ENCODE measurements around the gene AMOTL2.

AMOTL2 gene

GRCh38 chr3:134374105-134374790 is at the start of gene AMOTL2:
Gene AMOTL2 (minus strand): TSS chr3:134374447. CDS start chr3:134371433, 3,014 bp downstream.
- DNase-seq (ENCODE audit: low read depth, low spot score), result peak; percentile 96
- peak within 1 kb of the TSS; percentile 98 for H3K4me3 ChIP-seq (ENCODE audit: insufficient read length, low read depth)
- no peaks in the 10 kb centered on the region for H3K9me3 ChIP-seq (ENCODE audit: insufficient read depth, low read length)
- peak within 1 kb of the TSS; percentile 99 for H3K9ac ChIP-seq (ENCODE audit: insufficient read length, low read depth)
- TF ChIP-seq SUZ12 (IDR thresholded peaks at IDR 0.05; ENCODE audit: extremely low read depth, insufficient read depth, insufficient read length) (no peak), YY1 (IDR thresholded peaks at IDR 0.05; ENCODE audit: insufficient read depth, insufficient read length) (no peak), ZNF274 (IDR thresholded peaks at IDR 0.05; ENCODE audit: low read depth, low read length) (no peak)
- peaks cover 20% of the 10 kb centered on the region for H3K27me3 ChIP-seq (ENCODE audit: insufficient read depth, insufficient read length)
- H3K36me3 ChIP-seq (ENCODE audit: insufficient read depth, insufficient read length, low read length), result peaks cover 44% of the 10 kb centered on the region
- H3K4me1 ChIP-seq (ENCODE audit: insufficient read depth, insufficient read length), result peaks cover 41% of the 10 kb centered on the region

- no peak for DNase-seq (ENCODE audit: low read depth, low spot score)
- Histone ChIP-seq H3K36me3 (ENCODE audit: insufficient read depth, insufficient read length, low read length) (no peaks in the 10 kb centered on the region), H3K9ac (ENCODE audit: insufficient read length, low read depth) (no peak overlapping the region), H3K4me1 (ENCODE audit: insufficient read depth, insufficient read length) (peaks cover 2% of the 10 kb centered on the region), H3K27me3 (ENCODE audit: insufficient read depth, insufficient read length) (no peaks in the 10 kb centered on the region), H3K4me3 (ENCODE audit: insufficient read length, low read depth) (no peak overlapping the region), H3K9me3 (ENCODE audit: insufficient read depth, low read length) (no peaks in the 10 kb centered on the region)
- no peak for TF ChIP-seq ZNF274 (IDR thresholded peaks at IDR 0.05; ENCODE audit: low read depth, low read length)
Measured at GRCh38 chr3:134423153-134423552, 48.9 kb upstream of the AMOTL2 start.

GRCh38 chr3:134419960-134420321 is 45.7 kb upstream of the AMOTL2 start:
- Histone ChIP-seq H3K4me1 (ENCODE audit: insufficient read depth, insufficient read length) (no peaks in the 10 kb centered on the region), H3K9ac (ENCODE audit: insufficient read length, low read depth) (no peak overlapping the region), H3K4me3 (ENCODE audit: insufficient read length, low read depth) (no peak overlapping the region), H3K9me3 (ENCODE audit: insufficient read depth, low read length) (no peaks in the 10 kb centered on the region), H3K27me3 (ENCODE audit: insufficient read depth, insufficient read length) (no peaks in the 10 kb centered on the region), H3K36me3 (ENCODE audit: insufficient read depth, insufficient read length, low read length) (no peaks in the 10 kb centered on the region)
- DNase-seq (ENCODE audit: low read depth, low spot score), result no peak
- TF ChIP-seq YY1 (IDR thresholded peaks at IDR 0.05; ENCODE audit: insufficient read depth, insufficient read length), result no peak
- no peak for TF ChIP-seq ZNF274 (IDR thresholded peaks at IDR 0.05; ENCODE audit: low read depth, low read length)
- TF ChIP-seq SUZ12 (IDR thresholded peaks at IDR 0.05; ENCODE audit: extremely low read depth, insufficient read depth, insufficient read length), result no peak

- Histone ChIP-seq H3K36me3 (ENCODE audit: insufficient read depth, insufficient read length, low read length) (no peaks in the 10 kb centered on the region), H3K9me3 (ENCODE audit: insufficient read depth, low read length) (no peaks in the 10 kb centered on the region), H3K9ac (ENCODE audit: insufficient read length, low read depth) (no peak overlapping the region), H3K27me3 (ENCODE audit: insufficient read depth, insufficient read length) (no peaks in the 10 kb centered on the region), H3K4me3 (ENCODE audit: insufficient read length, low read depth) (no peak overlapping the region), H3K4me1 (ENCODE audit: insufficient read depth, insufficient read length) (no peaks in the 10 kb centered on the region)
- DNase-seq (ENCODE audit: low read depth, low spot score), result no peak
- TF ChIP-seq SUZ12 (IDR thresholded peaks at IDR 0.05; ENCODE audit: extremely low read depth, insufficient read depth, insufficient read length) (no peak), YY1 (IDR thresholded peaks at IDR 0.05; ENCODE audit: insufficient read depth, insufficient read length) (no peak), ZNF274 (IDR thresholded peaks at IDR 0.05; ENCODE audit: low read depth, low read length) (no peak)
Measured at GRCh38 chr3:134419214-134419959, 45.1 kb upstream of the AMOTL2 start.

GRCh38 chr3:134409041-134409440 is 34.8 kb upstream of the AMOTL2 start:
- Histone ChIP-seq H3K4me3 (ENCODE audit: insufficient read length, low read depth) (no peak overlapping the region), H3K9ac (ENCODE audit: insufficient read length, low read depth) (no peak overlapping the region), H3K36me3 (ENCODE audit: insufficient read depth, insufficient read length, low read length) (no peaks in the 10 kb centered on the region), H3K27me3 (ENCODE audit: insufficient read depth, insufficient read length) (peaks cover 23% of the 10 kb centered on the region), H3K4me1 (ENCODE audit: insufficient read depth, insufficient read length) (peaks cover 6% of the 10 kb centered on the region), H3K9me3 (ENCODE audit: insufficient read depth, low read length) (no peaks in the 10 kb centered on the region)
- TF ChIP-seq YY1 (IDR thresholded peaks at IDR 0.05; ENCODE audit: insufficient read depth, insufficient read length) (no peak), ZNF274 (IDR thresholded peaks at IDR 0.05; ENCODE audit: low read depth, low read length) (no peak), SUZ12 (IDR thresholded peaks at IDR 0.05; ENCODE audit: extremely low read depth, insufficient read depth, insufficient read length) (no peak)
- no peak for DNase-seq (ENCODE audit: low read depth, low spot score)

GRCh38 chr3:134407239-134407625 is 33.0 kb upstream of the AMOTL2 start:
- TF ChIP-seq YY1 (IDR thresholded peaks at IDR 0.05; ENCODE audit: insufficient read depth, insufficient read length), result no peak
- no peak for TF ChIP-seq SUZ12 (IDR thresholded peaks at IDR 0.05; ENCODE audit: extremely low read depth, insufficient read depth, insufficient read length)
- no peak for TF ChIP-seq ZNF274 (IDR thresholded peaks at IDR 0.05; ENCODE audit: low read depth, low read length)
- Histone ChIP-seq H3K27me3 (ENCODE audit: insufficient read depth, insufficient read length) (peaks cover 32% of the 10 kb centered on the region), H3K9me3 (ENCODE audit: insufficient read depth, low read length) (peaks cover 17% of the 10 kb centered on the region), H3K4me1 (ENCODE audit: insufficient read depth, insufficient read length) (peaks cover 7% of the 10 kb centered on the region), H3K9ac (ENCODE audit: insufficient read length, low read depth) (peak overlapping the region; percentile 73), H3K36me3 (ENCODE audit: insufficient read depth, insufficient read length, low read length) (no peaks in the 10 kb centered on the region), H3K4me3 (ENCODE audit: insufficient read length, low read depth) (peak overlapping the region; percentile 33)
- peak; percentile 40 for DNase-seq (ENCODE audit: low read depth, low spot score)
